GM18867 (cell line): ENCODE data around the gene GAN.

Experiments
- ATAC-seq: cut with Tn5 transposase; IDR thresholded peaks from one replicate; pipeline ENCODE4 v1.9.1; 2021; ENCODE audit warnings: mild to moderate bottlenecking, moderate library complexity; ENCODE audit not compliant: unreplicated experiment

GAN gene

GRCh38 chr16:81350306-81350615 is 35.5 kb downstream of the GAN start:
- ATAC-seq = no peak

DNA sequence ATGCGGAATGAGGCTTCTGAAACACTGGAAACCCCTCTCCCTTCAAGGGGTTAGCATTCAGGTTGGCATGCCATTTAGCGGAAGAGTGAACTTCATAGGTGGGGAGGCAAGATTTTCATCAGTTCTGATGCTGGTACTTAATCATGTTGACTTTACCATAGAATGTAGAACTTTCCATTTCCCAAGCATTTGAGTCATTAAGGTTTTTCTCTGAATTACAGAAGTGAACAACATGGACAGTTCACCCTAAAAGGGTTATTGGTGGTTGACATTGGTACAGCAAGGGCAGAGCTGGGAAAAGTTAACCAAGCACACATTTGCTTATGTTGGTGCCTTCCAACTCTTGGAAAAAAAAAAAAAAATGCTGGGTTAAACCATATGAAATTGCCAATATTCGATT is 39.1 kb downstream of the GAN start:
- ATAC-seq = no peak

GRCh38 chr16:81357711-81358260 is 43.0 kb downstream of the GAN start:
- ATAC-seq = no peak

DNA sequence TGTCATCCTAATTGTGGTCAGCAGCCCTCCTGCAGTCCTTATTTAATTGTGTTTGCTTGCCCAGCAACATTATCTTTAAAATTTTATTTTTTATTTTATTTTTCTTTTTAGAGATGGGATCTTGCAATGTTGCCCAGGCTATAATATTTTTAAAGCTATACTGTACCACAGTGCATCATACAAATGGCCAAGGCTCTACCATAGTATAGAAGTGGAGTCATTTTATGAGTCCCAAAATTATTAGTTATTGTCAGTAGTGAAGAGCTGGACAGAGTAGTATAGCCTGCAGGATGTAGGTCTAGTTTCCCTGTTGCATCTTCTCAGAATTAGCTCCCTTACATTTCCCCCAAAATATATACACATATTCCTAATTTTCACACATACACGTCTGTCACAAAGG is 44.1 kb downstream of the GAN start:
- ATAC-seq = no peak

DNA sequence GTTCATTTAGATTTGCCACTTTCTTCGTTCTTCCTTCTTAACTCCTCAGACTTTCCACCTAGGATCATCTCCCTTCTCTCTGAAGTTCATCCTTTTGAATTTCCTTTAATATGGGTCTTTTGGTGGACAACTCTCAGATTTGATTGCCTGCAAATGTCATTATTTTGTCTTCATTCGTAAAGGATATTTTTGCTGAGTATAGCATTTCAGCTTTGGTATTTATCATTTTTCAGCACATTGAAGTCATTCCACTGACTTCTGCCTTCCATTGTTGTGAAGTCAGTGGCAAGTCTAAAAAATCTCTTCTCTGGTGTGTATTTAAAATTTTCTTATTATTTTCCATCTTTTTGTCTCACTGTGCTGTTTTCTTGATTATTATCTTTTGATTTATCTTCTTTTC is 45.4 kb downstream of the GAN start:
- no peak for ATAC-seq

- no peak for ATAC-seq
These were observed 51.0 kb downstream of the GAN start for GRCh38 chr16:81365731-81366130.

DNA sequence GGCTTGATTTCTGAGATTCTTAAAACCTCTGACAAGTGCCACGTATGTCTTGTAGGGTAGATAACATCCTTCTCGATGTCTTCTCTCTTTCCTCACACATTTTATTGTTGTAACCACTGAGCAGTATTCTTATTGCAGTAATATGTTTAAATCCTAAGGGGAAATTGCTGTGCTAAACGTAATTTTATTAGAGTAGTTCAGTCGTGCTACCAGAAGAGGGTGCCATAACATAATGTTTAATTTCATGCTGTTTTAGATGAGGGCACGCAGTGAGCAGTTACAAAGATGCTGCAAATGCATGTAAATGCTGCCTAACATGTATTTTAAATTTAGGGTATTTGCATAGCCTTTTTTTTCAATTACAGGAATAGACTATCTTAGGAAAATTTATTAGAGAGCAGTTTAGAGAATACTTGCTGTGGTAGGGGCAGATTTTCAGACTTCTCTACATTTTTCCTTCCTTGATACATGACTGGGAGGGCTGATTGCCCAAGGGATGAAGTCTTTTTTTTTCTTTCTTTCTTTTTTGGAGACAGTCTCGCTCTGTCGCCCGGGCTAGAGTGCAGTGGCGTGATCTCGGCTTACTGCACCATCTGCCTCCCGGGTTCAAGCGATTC is 51.7 kb downstream of the GAN start:
- ATAC-seq = no peak

DNA sequence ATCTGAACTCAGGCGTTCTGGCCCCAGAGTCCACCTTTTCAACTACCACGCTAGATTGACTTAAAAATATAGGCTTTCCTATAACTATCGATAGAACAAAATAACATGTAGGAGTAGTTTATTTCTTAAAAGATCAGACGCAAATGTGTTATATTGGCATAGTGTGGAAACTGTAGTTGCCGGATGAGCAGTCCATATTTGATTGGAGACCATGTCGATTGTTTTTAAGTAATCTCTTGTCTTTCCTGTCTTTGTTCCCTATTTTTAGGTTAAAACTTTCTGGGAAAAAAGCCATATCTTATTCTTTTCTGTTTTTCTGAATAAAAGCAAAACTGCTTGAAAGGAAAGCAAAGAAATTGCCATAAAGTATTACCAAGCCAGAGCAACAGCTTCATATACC is 53.1 kb downstream of the GAN start:
- no peak for ATAC-seq

DNA sequence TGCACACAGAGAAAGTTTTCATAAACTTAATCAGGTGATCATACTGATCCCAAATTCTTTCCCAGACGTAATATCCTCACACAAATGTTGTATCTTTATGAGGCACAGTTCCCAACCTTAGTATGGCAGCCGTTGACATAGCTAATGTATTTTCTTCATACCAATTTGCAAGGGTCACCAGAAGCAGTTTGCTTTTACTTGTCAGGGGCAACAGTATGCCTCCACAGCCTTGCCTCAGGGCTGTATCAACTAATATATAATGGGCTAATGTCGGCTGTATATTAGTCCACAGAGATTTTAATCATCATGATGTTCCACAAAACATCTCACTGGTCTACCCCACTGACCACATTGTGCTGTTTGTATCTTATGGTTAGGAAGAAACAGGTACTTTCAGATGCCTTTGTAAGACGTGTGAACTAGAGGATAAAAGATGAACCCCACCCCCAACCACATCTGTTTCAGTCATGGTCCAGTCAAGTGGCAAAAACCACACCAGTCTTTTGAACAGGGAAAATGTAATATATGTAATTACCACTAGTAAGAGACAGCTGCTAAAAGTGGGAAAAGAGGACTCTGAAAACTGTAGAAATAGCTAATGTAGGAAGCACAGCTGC is 55.2 kb downstream of the GAN start:
- peak; percentile 58 for ATAC-seq

DNA sequence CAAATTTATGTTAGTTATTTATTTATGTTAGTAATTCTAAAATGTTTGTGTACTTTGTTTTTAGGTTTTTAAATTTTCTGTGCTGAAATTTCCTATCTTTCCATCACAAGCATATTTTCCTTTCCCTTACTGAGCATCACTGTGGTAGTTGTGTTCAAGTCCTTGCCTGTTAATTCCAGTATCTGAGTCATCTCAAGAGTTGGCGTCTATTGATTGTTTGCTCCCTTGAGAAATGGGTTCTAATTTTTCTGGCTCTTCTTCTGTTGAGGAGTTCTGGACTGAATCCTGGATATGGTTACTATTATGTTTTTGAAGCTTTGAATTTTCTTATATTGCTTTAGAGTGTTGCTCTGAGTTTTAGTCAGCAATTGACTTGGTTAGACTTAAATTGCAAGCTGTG is 56.3 kb downstream of the GAN start:
- no peak for ATAC-seq

DNA sequence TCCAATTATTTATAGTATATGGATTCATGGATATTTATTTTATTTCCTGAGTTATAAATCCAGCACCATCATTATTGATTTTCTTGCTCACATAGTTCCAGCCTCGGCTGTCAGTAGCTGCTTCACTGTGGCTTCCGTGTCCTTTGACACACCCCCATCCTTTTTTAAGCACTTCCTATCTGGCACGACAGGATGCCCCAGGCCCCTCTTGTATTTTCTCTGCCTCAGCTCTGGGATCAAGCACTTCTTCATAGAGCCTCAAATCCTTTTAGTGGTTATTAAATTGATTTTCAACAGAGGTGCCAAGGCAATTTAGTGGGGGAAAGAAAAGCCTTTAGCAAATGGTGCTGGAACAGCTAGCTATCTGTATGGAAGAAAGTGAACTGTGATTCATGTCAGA is 59.8 kb downstream of the GAN start:
- no peak for ATAC-seq

DNA sequence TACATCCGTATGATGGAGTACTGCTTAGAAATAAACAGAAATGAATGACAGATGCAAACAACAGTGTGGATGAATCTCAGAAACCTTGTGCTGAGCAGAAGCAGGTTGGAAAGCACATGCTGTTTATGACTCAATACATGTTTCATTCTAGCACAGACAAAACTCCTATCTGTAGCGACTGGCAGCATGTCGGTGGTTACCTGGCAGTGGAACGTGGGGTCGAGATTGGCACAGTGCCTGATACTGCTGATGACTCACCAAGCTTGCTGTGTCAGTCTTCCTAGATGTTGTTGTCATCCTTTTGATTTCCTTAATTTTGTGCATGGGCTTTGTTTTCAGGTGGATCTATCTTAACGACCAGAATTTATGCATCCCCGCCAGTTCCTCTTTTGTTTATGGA is 62.1 kb downstream of the GAN start:
- no peak for ATAC-seq

- no peak for ATAC-seq
These were observed 63.3 kb downstream of the GAN start for GRCh38 chr16:81378049-81378448.

DNA sequence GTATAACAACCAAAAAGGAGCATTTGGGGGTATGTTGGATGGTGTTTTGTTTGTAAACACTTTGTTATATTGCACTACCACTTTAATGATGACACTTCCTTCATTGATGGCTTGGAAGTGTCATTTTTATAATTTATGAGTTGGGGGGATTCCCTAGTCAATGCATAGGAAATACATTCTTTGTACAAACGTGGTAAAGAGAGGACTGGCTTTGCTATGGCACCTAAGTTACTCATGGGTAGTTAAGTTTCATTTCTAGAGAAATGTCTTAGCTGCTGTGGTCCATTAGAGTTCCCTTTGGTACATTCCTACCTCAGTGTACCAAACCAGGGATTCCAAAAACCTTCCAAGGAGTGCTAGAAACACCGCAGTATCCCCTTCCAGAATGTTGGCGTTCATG is 66.2 kb downstream of the GAN start:
- ATAC-seq = no peak

DNA sequence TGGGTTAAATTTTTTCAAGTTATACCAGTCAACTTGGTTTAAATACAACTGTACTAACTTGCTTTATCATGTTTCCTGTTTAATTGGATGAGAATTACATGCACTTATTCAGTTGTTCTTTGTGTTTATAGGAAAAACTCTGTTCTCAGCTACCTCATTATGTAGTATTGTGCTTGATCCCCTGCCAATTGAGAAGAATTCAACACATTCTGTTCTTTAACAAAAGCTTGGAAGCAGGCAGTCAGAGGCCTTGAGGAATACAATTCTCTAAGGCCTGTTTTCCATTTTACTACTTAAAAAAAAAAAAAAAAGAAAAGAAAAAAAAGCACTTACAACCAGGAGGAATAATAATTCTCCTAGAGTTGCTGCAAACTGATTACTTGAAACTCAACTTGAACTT is 69.2 kb downstream of the GAN start:
- no peak for ATAC-seq

DNA sequence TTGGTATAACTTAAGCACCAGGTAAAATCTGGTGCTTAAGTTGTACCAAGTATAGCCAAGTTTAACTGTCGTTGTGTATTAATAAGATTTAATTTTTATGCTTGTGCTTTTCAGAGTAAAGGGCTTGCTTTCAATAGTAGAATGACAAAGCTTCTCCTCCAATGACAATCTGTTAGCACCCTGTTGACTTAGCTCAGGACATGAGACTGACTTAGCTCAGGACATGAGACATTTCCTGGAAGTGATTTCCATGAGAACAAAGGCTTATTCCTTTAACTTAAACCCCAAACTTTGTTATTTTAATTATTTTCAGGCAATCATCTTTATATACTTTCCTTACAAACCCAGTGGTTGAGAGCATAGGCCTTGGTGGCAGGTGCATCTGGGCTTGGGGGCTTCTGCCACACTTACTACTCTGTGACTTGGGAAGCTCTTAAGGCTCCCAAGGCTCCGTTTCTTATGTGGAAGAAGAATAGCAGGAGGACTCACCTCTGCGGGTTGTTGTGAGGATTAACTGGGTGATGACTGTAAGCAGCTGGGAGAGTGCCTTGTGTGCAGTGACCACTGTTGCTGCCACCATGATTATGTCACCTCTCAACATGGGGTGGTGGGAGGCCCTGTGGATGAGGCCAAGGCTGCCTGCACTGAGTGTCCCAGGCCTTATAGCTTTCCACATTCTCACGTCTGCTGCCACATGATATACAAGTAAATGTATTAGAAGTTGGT is 70.4 kb downstream of the GAN start:
- ATAC-seq = no peak

DNA sequence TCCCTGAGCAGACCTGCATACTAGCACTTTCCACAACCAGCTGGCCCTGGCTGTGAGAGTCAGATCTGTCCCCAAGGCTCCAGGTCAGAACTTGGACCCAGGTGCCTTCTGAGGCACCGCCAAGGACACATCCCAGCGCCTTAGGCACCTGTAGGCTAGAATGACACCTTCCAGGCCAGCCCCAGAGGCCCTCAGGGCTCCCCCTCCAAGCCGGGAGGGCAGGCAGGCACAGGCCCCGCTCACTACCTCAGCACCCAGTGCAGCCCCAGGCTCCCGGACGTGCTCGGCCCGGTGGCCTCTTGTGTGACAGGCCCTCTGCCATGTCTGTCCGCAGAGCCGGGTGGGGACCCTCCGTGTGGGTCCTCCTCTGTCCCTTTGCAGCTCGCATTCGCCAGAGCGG is 73.6 kb downstream of the GAN start:
- no peak for ATAC-seq

- no peak for ATAC-seq
These were observed 76.1 kb downstream of the GAN start for GRCh38 chr16:81390840-81391239.

DNA sequence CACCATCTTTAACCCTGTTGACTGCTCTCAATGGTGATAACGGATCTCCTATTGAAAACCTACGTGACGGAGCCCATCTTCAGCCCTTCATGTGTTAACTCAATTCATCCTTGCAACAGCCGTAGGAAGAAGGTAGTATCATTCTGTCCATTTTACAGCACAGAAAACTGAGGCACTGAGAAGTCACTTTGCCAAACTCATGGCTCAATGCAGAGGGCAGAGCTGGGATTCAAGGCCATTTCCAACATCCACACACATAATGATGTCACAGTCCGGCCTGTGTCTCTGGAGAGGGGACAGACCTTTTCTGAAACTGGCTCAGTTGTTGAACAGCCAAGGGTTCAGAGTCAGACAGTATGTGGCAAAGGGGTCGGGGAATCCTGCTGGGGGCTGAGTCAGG is 77.2 kb downstream of the GAN start:
- no peak for ATAC-seq

DNA sequence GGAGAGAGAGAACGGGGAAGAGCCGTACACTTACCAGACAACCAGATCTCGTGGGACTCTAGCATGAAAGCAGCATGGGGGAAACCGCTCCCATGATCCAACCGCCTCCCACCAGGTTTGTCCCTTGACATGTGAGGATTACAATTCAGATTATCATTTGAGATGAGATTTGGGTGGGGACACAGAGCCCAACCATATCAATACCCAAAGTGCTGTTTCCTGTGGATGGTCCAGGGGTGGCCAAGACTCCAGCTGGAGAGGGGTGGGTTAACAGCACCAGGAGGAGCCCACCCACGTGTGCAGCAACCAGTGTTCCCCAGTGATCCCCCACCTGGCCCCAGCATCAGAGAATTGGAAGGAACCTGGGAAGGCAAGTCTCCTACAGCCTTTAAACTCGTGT is 79.7 kb downstream of the GAN start:
- no peak for ATAC-seq

DNA sequence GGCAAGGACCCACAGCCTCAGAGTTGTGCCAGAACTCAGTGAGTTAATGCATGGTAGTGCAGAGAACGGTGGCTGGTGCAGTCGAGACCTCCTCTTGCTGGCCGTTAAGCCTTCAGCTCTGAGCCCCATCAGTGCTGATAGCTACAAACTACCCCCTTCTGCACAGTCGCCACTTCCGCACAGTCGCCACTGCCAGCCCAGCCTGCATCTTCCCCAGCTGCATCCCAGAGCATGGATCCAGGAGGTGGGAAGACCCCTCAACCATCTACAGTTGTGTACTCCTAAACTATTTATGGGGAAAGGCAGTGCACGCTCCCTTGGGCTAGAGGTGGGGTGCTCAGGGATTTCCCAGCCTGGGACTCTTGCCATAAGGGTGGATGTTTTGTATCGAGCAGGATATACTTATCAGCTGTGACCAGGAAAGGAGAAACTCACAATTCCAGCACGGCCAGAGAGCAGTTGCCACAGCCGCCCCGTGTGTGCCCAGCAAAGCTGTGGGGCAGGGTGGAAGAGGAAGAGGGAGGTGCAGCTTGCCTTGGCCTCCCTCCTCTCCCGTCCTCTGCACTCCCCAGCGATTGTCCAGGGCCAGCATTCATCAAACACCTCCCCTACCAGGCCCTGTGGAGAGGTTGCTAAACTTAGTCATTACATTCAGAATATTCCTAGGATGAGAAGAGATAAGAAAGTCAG is 80.3 kb downstream of the GAN start:
- ATAC-seq = no peak
